NCI-H1694 treated with DMSO at 0.1 percent for 48 hours (cell line): ENCODE data around the gene ZNF628.
"Not testable (repeated sequence)": the region's sequence is repeated elsewhere in the genome, so short reads cannot be mapped to it uniquely, and the experiment has no call there.

ENCODE experiments used
- DNase-seq: peaks from one replicate; lab custom pipeline; 2025; lab: John Stamatoyannopoulos, UW

ZNF628 gene

DNA sequence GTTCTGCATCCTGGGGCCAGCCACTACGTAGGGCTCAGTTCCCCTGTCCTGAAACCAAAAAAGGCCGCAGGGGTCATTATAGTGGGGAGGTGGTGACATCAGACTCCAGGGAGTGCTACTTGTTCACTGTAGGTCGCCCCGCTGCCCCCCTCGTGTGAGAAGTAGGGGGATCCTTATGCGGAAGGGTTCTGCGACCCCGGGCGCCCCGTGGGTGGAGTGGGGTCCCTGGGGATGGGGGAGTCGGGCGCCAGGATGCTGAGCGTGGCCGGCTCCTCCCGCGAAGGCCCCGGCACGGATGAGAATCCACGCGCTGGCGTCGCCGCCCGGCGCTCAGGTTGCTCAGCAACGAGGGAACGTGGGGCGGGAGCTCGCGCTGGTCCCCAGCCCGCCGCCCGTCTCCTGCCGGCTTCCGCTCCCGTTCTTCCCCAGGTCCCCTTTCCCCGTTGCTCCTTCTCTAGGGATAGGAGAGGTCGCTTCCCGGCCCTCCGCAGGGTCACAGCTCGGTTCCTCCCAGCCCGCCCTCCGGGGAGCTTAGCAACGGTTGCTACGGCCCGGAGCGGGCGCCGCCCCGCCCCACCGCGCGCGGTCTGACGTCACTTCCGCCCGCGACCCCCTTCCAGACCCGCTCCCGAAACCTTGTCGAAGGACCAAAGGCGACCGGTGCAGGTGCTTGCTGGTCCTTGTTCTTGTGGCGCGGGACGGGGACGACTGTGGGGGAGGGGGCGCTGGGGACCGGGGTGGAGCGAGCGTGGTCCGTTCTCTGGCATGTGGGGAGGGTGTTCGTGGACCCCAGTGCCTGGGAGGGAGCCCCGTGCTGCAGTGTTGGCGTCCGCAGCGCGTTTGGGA, 8.4 kb downstream of the ZNF628 start, which contains the start of gene NAT14:
NAT14 (plus strand) TSS at position 596 of the 846 bp plus-strand sequence. CDS start 521 bp downstream, outside the sequence.
- peak; percentile 43 for DNase-seq

DNA sequence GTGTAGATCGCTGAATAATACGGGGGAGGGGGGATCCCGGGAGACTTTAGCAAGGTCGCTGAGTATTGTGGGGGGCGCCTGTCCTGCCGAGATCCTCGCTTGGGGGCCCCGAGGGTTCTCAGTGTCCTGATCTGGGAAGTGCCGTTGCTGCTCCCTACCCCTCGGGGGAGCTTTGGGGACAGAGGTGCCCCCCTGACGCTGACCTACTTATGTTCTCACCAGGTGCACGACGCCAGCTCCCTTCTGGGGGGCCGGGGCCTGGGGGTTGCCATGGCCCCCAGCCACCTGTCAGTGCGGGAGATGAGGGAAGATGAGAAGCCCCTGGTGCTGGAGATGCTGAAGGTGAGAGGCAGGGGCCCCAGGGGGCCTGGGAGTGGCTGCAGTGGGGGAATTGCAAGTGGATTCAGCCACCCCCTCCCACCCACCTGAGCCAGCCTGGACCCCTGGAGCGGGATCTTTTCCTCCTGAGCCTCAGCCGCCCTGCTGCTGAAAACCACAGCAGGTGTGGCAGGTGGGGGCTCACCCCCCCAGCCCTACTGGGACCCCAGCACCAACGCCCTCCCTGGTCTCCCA, 9.1 kb downstream of the ZNF628 start:
- no peak for DNase-seq

DNA sequence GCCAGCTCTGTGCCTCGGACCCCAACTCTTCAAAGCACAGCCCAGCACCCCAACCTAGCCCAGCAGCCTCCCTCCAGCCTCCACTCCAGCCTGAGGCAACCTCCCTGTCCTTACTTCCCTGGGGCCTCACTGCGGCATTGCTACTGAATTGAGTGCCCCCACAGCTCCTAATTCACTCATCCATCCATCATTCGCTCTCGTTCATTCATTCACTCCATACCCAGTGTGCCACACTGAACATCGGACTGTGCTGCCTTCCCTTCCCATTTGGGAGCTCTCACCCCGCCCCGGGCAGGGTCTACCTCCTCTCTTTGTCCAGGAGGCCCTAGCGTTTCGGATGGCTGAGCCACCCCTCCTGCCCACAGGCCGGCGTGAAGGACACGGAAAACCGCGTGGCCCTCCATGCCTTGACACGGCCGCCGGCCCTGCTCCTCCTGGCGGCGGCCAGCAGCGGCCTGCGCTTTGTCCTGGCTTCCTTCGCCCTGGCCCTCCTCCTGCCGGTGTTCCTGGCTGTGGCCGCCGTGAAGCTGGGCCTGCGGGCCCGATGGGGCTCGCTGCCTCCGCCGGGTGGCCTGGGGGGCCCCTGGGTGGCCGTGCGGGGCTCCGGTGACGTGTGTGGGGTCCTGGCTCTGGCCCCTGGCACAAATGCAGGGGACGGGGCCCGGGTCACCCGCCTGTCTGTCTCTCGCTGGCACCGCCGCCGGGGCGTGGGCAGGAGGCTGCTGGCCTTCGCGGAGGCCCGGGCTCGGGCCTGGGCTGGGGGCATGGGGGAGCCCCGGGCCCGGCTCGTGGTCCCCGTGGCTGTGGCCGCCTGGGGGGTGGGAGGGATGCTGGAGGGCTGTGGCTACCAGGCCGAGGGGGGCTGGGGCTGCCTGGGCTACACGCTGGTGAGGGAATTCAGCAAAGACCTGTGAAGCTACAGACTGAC, 9.9 kb downstream of the ZNF628 start:
- DNase-seq: no peak

DNA sequence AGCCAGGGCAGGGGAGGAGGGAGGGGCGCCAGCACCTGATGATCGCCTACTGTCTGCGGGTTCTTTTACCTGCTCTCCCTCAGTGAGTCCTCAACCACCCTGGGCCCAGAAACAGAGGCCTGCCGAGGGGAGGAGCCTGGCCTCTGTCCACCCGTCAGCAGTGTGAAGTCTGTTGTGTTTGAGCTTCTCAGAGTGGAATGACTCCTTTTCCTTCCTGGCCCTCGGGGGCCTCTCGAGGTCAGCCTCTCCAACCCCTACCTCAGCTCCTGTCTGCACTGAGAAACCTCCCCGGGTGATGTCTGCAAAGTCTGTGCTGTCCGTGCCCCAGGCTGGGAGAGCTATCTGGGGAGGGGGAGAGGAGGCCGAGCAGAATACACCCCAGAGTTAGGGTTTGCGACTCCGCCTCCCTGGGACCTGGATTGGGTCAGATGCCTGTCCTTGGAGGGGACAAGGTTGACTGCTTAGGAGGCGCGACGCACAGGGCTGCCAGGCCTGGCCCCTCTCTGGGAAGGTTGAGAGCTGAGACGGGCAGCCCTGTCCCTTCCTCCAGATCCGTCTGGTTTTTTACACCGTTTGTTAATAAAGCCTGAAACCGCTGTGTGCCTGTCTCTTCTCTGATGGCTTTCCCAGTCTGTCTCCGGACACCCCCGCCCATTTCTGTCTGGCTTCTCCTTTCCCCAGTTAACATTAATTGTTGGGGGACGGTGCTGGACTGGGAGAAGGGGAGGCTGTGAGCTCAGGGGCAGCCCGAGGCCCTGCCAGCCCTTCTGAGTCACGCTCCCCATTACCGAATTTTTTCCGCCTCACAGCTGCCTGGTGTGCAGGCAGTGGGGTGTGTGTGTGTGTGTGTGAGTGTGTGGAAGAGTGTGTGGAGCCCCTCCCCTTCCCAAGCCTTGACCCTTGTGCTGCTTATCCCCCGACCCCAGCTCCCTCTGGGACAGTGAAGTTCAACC, 10.8 kb downstream of the ZNF628 start:
- no peak for DNase-seq

DNA sequence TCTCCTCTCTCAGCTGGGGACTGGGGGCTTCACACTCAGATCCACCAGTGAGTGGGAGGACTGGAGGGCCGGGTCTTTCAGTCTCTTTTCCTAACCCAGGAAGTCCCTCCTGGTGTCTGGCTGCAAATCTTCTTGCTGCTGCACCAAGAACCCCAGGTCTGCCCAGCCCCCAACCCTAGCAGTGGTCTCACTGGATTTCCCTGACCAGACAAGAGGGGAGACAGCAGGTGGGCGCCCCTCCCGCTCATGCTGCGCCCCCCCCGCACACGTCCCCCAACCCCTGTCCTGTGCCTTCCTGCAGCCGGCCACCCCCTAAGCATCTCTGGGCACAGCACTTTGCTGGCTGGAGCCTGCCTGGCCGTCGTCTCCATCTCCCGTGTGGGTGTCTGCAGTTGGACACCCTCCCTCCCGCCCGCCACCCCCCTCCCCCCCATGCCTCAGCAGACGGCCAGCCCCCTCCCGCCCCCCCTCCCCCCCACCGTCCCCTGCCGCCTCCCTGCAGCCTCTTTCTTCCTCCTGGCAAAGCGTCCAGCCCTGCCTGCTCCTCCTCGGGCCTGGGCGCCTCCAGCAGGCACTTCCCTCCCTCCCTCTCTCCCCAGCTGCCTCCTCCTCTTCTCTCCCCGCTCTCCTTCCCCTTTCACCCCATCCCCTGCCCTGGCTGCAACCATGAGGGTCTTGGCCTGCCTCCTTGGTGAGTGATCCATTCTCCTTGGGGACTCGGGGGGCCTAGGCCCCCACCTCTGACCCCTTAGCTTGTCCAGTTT, 11.7 kb downstream of the ZNF628 start, which contains the start of gene SSC5D:
SSC5D (plus strand) TSS at position 513 of the 764 bp plus-strand sequence; CDS start at position 667, 154 bp downstream.
- no peak for DNase-seq

DNA sequence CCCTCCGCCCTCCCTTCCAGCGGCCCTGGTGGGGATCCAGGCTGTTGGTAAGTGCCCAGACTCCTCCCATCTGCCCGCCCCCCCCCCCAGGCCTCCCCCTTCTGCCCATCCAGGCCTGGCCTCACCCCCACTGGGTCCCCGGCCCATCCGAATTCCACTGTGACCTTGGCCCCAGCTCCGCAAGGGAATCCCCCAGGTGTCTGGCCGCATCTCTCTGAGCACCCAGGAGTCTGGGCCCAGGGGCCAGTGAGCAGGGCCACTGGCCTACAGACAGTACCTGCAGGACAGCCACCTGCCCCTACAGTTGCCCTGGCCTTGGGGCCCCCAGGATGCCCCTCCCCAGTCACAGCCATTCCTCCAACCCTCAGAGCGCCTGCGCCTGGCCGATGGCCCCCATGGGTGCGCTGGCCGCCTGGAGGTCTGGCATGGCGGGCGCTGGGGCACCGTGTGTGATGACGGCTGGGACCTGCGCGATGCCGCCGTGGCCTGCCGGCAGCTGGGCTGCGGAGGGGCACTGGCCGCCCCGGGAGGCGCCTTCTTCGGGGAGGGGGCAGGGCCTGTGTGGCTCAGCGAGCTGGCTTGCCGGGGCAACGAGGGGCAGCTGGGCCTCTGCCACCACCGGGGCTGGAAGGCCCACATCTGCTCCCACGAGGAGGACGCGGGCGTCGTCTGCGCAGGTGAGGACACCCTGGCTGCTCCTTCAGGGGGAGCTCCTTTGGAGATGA, 12.7 kb downstream of the ZNF628 start:
- no peak for DNase-seq

DNA sequence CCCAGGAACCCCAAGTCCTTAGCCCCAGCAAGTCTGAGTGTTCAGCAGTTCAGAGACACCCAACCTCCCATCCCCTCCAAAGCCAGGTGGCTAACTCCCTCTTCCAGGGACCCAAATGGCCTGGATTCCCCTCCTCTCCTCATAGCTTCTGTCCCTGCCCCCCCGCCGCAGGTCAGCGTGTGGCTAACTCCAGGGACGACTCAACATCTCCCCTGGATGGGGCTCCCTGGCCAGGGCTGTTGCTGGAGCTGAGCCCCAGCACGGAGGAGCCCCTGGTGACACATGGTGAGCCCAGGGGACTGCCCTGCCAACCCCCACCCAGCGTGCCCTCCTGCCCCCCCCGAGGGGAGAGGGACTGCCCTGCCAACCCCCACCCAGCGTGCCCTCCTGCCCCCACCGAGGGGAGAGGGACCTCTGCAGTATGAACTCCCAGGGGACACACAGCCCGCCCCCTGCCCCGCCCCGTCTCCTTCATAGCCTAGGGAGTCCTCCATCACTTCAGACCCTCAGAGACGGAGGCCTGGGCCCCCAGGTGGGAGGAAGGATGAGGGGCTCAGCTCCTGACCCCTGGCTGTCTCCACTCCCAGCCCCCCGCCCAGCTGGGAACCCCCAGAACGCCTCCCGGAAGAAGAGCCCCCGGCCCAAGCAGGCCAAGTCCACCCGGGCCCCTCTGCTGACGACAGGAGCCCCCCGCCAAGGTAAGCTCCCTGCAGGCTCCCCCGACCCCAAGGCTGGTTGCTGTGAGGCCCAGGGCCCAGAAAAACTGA, 13.5 kb downstream of the ZNF628 start:
- no peak for DNase-seq

DNA sequence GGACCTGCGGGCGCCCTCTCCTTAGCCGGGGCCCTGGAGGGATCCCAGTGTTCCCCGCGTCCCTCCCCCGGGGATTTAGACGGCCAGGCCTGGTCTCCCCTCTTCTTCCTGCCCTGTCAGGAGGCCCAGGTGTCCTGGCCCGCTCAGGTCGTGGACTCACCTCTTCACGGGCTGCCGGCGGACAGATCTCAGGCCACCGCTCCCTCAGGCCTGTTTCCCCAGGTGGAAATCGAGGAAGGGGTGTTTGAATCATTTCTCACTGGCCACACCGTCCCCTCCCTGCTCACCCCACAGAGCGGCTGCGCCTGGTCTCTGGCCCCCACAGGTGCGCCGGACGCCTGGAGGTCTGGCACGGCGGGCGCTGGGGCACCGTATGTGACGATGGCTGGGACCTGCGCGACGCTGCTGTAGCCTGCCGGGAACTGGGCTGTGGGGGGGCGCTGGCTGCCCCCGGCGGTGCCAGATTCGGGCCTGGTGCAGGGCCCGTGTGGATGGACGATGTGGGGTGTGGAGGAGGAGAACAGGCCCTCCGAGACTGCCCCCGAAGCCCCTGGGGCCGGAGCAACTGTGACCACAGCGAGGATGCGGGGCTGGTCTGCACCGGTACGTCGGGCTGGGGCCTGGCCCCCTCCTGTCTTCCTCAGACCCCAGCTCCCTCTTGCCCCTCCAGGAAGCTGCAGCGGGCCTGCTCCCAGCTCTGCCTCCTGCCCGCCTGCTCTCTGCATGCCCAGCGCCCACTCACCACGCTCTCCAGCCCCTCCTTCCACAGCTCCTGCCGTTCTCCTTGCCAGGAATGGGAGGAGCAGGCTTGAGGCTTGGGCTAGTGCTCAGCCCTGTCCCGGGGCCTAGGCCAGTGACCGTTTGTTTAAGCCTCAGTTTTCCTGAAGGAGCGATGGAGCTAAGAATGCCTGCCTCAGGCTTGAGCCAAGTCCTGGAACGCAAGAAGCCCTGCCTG, 14.3 kb downstream of the ZNF628 start:
- DNase-seq: no peak

DNA sequence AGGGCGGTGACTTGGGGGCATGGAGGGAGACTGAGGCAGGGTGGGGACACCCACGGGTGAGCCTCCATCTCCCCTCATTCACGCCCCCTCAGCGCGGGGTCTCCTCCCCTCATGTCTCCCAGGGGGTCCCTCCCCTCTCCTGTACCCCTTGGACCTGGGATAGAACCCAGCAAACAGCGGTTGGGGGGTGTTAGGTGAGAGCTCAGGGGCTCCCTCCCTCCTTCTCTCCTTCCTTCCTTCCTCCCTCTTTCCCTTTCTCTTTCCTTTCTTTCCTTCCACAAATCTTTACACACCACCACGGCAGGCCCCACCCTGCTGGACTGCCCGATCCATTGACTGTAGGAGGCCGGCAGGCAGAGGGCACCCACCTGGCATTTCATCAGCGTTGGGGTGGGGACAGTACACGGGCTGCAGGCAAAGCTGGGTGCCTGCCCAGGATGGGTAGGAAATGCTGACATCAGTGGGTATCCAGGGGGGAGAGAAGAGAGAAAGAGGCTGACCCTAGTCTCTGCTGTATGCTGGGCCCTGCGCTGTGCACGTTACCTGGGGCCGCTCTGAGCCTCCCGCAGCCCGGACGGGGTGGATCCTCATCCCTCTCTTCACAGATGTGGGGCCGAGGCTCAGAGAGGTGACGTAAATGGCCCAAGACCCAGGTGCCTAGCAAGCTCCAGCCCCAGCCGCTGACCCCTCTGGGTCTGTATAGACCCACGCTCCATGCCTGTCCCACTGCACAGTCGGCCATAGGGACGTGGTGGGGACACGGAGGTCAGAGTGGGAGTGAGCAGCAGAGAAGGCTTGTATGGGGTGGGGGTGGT, 15.3 kb downstream of the ZNF628 start:
- DNase-seq: no peak

DNA sequence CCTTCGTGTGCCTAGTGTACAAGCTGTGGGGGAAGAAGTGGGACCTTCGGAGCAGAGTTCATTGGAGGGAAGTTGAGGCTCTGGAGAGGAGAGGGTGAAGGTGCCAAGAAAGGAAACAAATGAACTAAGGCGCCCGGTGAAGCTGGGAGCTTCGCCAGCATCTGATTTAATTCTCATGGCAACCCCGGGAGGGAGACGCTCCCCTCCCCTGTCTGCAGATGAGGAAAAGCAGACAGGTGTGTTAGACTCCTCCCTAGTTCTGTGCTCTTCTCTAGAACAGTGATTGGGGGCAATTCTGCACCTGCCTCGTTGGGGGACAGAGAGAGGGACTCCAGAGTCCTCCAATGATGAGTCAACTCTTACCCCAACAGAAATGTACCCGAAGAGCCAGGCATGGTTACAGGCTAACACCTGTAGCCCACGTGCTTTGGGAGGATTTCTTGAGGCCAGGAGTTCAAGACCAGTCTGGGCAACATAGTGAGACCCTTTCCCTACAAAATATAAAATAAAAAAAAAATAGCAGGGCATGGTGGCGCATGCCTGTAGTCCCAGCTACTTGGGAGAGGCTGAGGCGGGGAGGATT, 16.0 kb downstream of the ZNF628 start:
- no peak for DNase-seq

DNA sequence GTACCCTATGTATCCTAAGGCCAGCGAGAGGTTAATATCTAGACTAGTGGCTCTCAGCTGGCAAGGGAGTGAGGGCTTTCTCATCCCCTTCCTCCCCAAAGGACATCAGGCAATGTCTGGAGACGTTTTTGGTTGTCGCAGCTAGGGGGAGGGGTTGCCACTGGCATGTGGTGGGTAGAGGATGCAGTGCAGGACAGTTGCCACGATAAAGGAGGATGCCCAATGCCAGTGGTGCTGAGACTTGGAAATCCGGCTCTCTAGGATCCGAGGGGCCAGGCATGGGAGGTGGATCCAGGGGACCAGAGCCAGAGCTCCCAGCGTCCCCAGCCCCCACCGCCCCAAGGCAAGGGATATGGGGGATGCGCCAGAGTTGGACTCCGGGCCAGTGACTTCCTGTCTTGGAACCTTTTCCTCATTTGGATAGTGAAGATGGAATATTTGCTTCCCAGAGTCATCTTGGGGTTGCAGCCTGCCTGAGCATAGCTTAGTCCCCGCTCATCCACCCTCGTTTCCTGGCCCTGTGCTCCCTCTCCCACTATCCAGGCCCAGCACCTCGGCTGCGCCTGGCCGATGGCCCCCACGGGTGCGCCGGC, 16.7 kb downstream of the ZNF628 start:
- no peak for DNase-seq

DNA sequence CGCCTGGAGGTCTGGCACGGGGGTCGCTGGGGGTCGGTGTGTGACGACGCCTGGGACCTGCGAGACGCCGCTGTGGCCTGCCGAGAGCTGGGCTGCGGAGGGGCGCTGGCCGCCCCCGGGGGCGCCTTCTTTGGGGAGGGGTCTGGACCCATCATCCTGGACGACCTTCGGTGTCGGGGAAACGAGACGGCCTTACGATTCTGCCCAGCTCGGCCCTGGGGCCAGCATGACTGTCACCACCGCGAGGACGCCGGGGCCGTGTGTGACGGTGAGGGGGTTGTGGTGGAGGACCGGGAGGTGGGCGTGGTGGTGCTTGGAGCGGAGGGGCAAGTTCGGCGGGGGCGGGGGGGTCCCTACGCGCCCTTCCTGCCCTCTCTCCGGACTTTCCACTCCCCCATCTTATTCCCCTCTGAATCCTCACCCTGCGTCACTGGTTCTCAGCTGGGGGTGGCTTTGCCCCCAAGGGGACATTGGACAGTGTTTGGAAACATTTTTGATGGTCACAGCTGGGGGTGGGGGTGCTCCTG, 17.3 kb downstream of the ZNF628 start:
- DNase-seq: no peak

DNA sequence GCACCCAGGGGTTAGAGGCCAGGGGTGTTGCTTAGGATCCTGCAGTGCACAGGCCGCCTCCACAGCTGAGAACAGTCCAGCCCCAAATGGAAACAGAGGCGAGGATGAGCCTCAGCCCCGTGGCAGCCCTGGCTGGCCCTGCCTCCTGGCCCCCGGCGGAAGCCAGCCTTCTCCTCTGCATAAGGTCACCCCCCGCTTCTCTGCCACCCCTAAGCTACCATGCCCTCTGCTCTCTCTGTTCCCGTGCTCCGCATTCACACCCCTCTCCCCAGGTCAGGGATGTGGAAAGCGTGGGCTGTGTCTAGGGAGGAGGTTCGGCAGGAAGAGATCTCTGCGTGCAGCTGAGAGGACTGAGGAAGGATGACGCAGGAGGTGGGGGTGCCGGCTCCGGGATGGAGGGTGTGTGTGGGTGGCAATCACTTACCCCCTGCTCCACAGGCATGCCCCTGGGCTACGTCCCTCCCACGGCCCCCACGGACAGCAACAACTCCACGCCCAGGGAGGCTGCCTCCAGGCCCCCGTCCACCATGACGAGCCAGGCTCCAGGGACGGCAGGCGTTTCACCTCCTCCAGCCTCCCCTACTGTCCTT, 17.9 kb downstream of the ZNF628 start:
- DNase-seq: no peak

DNA sequence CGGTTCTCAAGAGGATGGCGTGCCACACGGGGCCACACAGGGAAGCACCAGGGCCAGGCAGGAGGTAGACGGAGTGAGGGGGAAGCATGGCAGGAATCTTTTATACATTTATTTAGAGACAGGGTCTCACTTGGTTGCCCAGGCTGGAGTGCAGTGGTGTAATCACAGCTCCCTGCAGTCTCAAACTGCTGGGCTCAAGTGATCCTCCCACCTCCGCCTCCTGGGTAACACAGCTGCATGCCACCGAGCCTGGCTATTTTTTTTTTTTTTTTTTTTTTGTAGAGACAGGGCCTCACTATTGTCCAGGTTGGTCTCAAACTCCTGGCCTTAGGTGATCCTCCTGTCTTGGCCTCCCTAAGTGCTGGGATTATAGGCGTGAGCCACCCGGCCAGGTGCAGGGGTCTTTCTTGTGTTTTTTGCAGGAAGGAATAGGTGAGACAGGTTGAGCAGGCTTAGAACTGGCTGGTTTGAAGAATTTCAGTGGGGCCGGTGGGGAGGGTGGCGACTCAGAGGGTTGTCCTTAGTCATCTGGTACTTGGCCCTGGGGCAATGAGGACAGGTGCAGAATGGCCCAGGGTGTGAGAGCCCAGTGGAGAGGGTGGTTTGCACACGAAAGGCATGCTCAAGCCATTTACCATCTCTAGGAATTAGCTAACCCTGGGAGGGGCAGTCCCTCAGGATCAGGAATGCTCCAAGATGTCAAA, 19.4 kb downstream of the ZNF628 start:
- DNase-seq: no peak

DNA sequence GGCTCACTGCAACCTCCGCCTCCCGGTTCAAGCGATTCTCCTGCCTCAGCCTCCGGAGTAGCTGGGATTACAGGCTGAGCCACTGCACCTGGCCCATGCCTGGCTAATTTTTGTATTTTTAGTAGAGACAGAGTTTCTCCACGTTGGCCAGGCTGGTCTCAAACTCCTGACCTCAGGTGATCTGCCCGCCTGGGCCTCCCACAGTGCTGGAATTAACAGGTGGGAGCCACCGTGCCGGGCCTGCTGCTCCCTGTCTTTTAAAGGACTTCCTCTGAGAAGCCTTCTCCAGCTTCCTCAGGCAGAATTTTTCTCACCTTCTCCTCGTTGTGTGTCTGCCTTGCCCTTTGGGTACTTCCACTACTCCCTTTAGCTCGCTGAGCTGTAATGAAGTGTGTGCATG, 20.4 kb downstream of the ZNF628 start:
- not testable (repeated sequence) for DNase-seq
